Liver (tissue), 3 donors: ENCODE measurements around the gene PRRG2.
"Not testable (repeated sequence)": the region's sequence is repeated elsewhere in the genome, so short reads cannot be mapped to it uniquely, and the experiment has no call there.

Experiments used
- EGR1 ChIP-seq, 2 donors: IDR thresholded peaks; 2 replicates each; pipeline ENCODE4 v1.6.1; 2016 to 2018; ENCODE audit warnings: antibody characterized with exemption in 2 of 2, low read depth in 2 of 2
- RXRA ChIP-seq, 2 donors: IDR thresholded peaks; 2 replicates each; pipeline ENCODE4 v1.6.1; 2017 to 2018; ENCODE audit warnings: antibody characterized with exemption in 2 of 2, mild to moderate bottlenecking in 1 of 2
- SP1 ChIP-seq: IDR thresholded peaks from 2 replicates; pipeline ENCODE4 v1.6.1; 2018; ENCODE audit warnings: antibody characterized with exemption, mild to moderate bottlenecking
- YY1 ChIP-seq: IDR thresholded peaks from 2 replicates; pipeline ENCODE4 v1.6.1; 2016; ENCODE audit warnings: antibody characterized with exemption, mild to moderate bottlenecking
- TF ChIP-seq, protein P1 (sequence below): fragments of 150-350 bp; IDR thresholded peaks from 2 replicates; pipeline ENCODE4 v1.5.1; 2017; ENCODE audit warnings: improper control_type of control experiment, low read depth, low read length; ENCODE audit not compliant: missing input control
- donor health status: healthy.
- donor health status: healthy.

GRCh38 chr19:49617860-49618259 lies 36.7 kb downstream of the PRRG2 start:
- TF ChIP-seq, protein P1, sequence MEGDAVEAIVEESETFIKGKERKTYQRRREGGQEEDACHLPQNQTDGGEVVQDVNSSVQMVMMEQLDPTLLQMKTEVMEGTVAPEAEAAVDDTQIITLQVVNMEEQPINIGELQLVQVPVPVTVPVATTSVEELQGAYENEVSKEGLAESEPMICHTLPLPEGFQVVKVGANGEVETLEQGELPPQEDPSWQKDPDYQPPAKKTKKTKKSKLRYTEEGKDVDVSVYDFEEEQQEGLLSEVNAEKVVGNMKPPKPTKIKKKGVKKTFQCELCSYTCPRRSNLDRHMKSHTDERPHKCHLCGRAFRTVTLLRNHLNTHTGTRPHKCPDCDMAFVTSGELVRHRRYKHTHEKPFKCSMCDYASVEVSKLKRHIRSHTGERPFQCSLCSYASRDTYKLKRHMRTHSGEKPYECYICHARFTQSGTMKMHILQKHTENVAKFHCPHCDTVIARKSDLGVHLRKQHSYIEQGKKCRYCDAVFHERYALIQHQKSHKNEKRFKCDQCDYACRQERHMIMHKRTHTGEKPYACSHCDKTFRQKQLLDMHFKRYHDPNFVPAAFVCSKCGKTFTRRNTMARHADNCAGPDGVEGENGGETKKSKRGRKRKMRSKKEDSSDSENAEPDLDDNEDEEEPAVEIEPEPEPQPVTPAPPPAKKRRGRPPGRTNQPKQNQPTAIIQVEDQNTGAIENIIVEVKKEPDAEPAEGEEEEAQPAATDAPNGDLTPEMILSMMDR = not testable (repeated sequence)
- not testable (repeated sequence) for TF ChIP-seq EGR1 (IDR thresholded peaks at IDR 0.05; ENCODE audit: low read depth in 2 of 2); SP1; YY1; RXRA (IDR thresholded peaks at IDR 0.05)
